ENCODE measurements around the gene CEBPZ. TPM values are rescaled to one million over a fixed set of nuclear protein-coding genes. Genes with fewer than 3 reads are reported as not detected.

The CEBPZ gene
- total and polyA plus RNA-seq, 2 of the 13 experiments (the other 11 are each of a cell fraction or from before 2014, with no cell fraction given) = 14.4 to 117 TPM

DNA sequence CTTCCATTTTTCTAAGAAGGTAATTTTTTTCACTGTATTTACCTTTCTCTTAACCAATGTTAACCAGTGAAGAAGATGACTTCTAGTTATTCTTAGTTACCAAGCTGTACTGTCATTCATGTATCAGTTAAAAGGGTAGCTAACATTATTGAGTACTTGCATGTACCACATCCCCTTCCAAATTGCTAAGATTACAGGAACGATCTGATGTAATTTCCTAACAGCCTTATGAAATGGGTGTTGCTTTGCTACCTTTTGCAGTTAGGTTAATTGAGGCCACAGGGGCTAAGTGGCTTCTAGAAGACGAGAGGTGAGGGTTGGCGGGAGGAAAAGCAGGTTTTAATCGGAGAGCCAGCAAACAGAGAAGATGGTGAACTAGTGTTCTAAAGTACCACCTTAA, 41.1 kb downstream of the CEBPZ start:
- H3K79me2 ChIP-seq (ENCODE audit: insufficient read depth, low read length) = no peaks in the 10 kb centered on the region
- no peaks in the 10 kb centered on the region for H3K36me3 ChIP-seq (replicated peaks in 1 of 2; ENCODE audit: control insufficient read depth in 1 of 2, insufficient read depth in 2 of 2, low read length in 2 of 2)
- no peak for DNase-seq (ENCODE audit: low spot score)
- no TSS peak for BruUV-seq (replicated peaks)
- no peak overlapping the region for H3K9ac ChIP-seq (ENCODE audit: insufficient read depth, low read depth, low read length)
- FAIRE-seq = no peak
- H3K27me3 ChIP-seq (ENCODE audit: control insufficient read depth in 1 of 2, insufficient read depth in 2 of 2, low read length in 2 of 2) = peaks cover 3 to 23% of the 10 kb centered on the region in 2 experiments; a peak in 3 of 5 replicates
- 61% methylated on average over 4 of the region's 4 CpGs for WGBS (ENCODE audit: low lambda C conversion rate)
- H3K4me2 ChIP-seq (ENCODE audit: low read depth, low read length) = peak overlapping the region; percentile 62
- intact Hi-C loops (cut with micrococcal nuclease; ENCODE audit: unreplicated experiment) (loop anchor here (1.0 kb wide), 1 partner anchor 22 kb away; no protein-coding TSS in a partner anchor), in situ Hi-C loops (cut with HindIII; ENCODE audit: extremely low pct_ligation_motif_present, low pct_unique_long_range_greater_than_20kb) (no loop called here)
- H3K27ac ChIP-seq (ENCODE audit: extremely low read length, insufficient read depth, low read length) = no peak overlapping the region
- peak overlapping the region; percentile 56 for H2AFZ ChIP-seq (ENCODE audit: low read length)
- no peak for TF ChIP-seq TBX3 (IDR thresholded peaks at IDR 0.05; ENCODE audit: borderline replicate concordance)
- no peak for TF ChIP-seq SUZ12 (IDR thresholded peaks at IDR 0.05; ENCODE audit: low read depth, low read length)
- TF ChIP-seq ATF4 (CRISPR knock-in tag; IDR thresholded peaks at IDR 0.05) = peak in 1 of 2 experiments; percentile 95; a peak in 2 of 4 replicates
- TF ChIP-seq ATF1 (CRISPR knock-in tag; IDR thresholded peaks at IDR 0.05) = 0 out of 2 replicates have a peak, but pooled peaks have one; percentile 17
- TF ChIP-seq SALL2 (CRISPR knock-in tag; IDR thresholded peaks at IDR 0.05) = no peak
- TF ChIP-seq ZMYM3 (CRISPR knock-in tag; IDR thresholded peaks at IDR 0.05) = no peak
- ChIA-PET CTCF (ENCODE audit: low intra/inter-chr PET ratio, low total read pairs) (no interaction called here), POLR2A (interaction anchor here (0.6 to 2.9 kb wide), 3 partner anchors 11 to 41 kb away, joined by 3 to 9 read pairs (median 3); partner anchors contain the start of genes CEBPZ and NDUFAF7)
- H3K9me3 ChIP-seq (ENCODE audit: low read length) = no peaks in the 10 kb centered on the region
- H3K4me3 ChIP-seq (replicated peaks in 1 of 3; ENCODE audit: insufficient read depth in 1 of 3, low read depth in 2 of 3, low read length in 3 of 3) = no peak overlapping the region
- peaks cover 22% of the 10 kb centered on the region for H3K4me1 ChIP-seq (ENCODE audit: insufficient read depth, low read length)
- H4K20me1 ChIP-seq (ENCODE audit: insufficient read depth, low read length) = no peaks in the 10 kb centered on the region
- no peak for ATAC-seq
